Trophoblast cell (in vitro differentiated cells and primary cell): Measurements from ENCODE around the gene RICTOR.

Experiments
- DNase-seq, 2 donors: peaks; one replicate each; pipeline ENCODE4 v3.0.0-alpha.2; 2016
- H2AFZ ChIP-seq: 2 replicates; pipeline ENCODE4 v1.6.1; 2013; ENCODE audit warnings: low read length, moderate library complexity, mild to moderate bottlenecking; ENCODE audit not compliant: insufficient read depth, poor library complexity
- H2AK5ac ChIP-seq: 2 replicates; pipeline ENCODE4 v1.6.1; 2013; ENCODE audit warnings: mild to moderate bottlenecking, low read length
- H2BK120ac ChIP-seq: 2 replicates; pipeline ENCODE4 v1.6.1; 2013; ENCODE audit warnings: low read length, mild to moderate bottlenecking, moderate library complexity; ENCODE audit not compliant: insufficient read depth, poor library complexity
- H2BK12ac ChIP-seq: 2 replicates; pipeline ENCODE4 v1.6.1; 2013; ENCODE audit warnings: mild to moderate bottlenecking, low read length, moderate library complexity
- H2BK5ac ChIP-seq: 2 replicates; pipeline ENCODE4 v1.6.1; 2013; ENCODE audit warnings: low read length, low read depth, moderate library complexity, mild to moderate bottlenecking; ENCODE audit not compliant: poor library complexity
- H3K14ac ChIP-seq: 2 replicates; pipeline ENCODE4 v1.6.1; 2013; ENCODE audit warnings: mild to moderate bottlenecking, low read length
- H3K18ac ChIP-seq: 2 replicates; pipeline ENCODE4 v1.6.1; 2013; ENCODE audit warnings: mild to moderate bottlenecking, low read length
- H3K23ac ChIP-seq: 2 replicates; pipeline ENCODE4 v1.6.1; 2013; ENCODE audit warnings: low read length
- H3K27ac ChIP-seq: 2 replicates; pipeline ENCODE4 v1.5.1; 2013; ENCODE audit warnings: low read depth, mild to moderate bottlenecking, inconsistent platforms, low read length, moderate library complexity
- H3K27me3 ChIP-seq: 2 replicates; pipeline ENCODE4 v1.6.1; 2013; ENCODE audit warnings: inconsistent platforms, mild to moderate bottlenecking, low read length, moderate library complexity; ENCODE audit not compliant: insufficient read depth
- H3K36me3 ChIP-seq, 2 experiments: 1 replicate in 1 of 2; 2 replicates in 1 of 2; pipeline ENCODE4 v1.6.1; 2013; ENCODE audit warnings: low read length in 2 of 2, mild to moderate bottlenecking in 2 of 2, moderate library complexity in 1 of 2; ENCODE audit not compliant: insufficient read depth in 2 of 2, control insufficient read depth in 1 of 2
- H3K4ac ChIP-seq: 2 replicates; pipeline ENCODE4 v1.6.1; 2013; ENCODE audit warnings: low read depth, mild to moderate bottlenecking, low read length, moderate library complexity
- H3K4me1 ChIP-seq, 2 experiments: 1 replicate in 1 of 2; 2 replicates in 1 of 2; pipeline ENCODE4 v1.6.1; 2013; ENCODE audit warnings: low read length in 2 of 2, mild to moderate bottlenecking in 2 of 2, moderate library complexity in 1 of 2; ENCODE audit not compliant: insufficient read depth in 2 of 2, control insufficient read depth in 1 of 2
- H3K4me2 ChIP-seq: 2 replicates; pipeline ENCODE4 v1.6.1; 2013; ENCODE audit warnings: inconsistent platforms, mild to moderate bottlenecking, low read length, moderate library complexity
- H3K4me3 ChIP-seq: 2 replicates; pipeline ENCODE4 v1.5.1; 2013; ENCODE audit warnings: mild to moderate bottlenecking, low read depth, low read length, inconsistent platforms
- H3K79me1 ChIP-seq: one replicate; pipeline ENCODE4 v1.6.1; 2013; ENCODE audit warnings: low read length
- H3K79me2 ChIP-seq: 2 replicates; pipeline ENCODE4 v1.6.1; 2013; ENCODE audit warnings: low read length, mild to moderate bottlenecking; ENCODE audit not compliant: control insufficient read depth, insufficient read depth, poor library complexity
- H3K9ac ChIP-seq: 2 replicates; pipeline ENCODE4 v1.6.1; 2013; ENCODE audit warnings: mild to moderate bottlenecking, low read length
- H3K9me3 ChIP-seq: 2 replicates; pipeline ENCODE4 v1.6.1; 2013; ENCODE audit warnings: low read depth, mild to moderate bottlenecking, control low read depth, inconsistent platforms, low read length; ENCODE audit not compliant: insufficient read depth
- H4K12ac ChIP-seq: 2 replicates; pipeline ENCODE4 v1.6.1; 2013; ENCODE audit warnings: low read depth, mild to moderate bottlenecking, low read length, moderate library complexity
- H4K8ac ChIP-seq: 2 replicates; pipeline ENCODE4 v1.6.1; 2013; ENCODE audit warnings: low read depth, mild to moderate bottlenecking, low read length, moderate library complexity
- H4K91ac ChIP-seq: one replicate; pipeline ENCODE4 v1.6.1; 2013; ENCODE audit warnings: low read depth, mild to moderate bottlenecking, low read length, moderate library complexity
- WGBS: extraction: QIAGEN DNeasy Blood & Tissue Kit; methylation state at CpG from one replicate; pipeline ENCODE4 v1.1.7; 2013; ENCODE audit warnings: missing lambda C conversion rate; ENCODE audit not compliant: insufficient read length, insufficient coverage; ENCODE audit errors: extremely low coverage; 5-methylcytosine and 5-hydroxymethylcytosine counted together

RICTOR gene

GRCh38 chr5:38938424-38938823, 135.8 kb downstream of the RICTOR start:
- H3K27me3 ChIP-seq = no peaks in the 10 kb centered on the region
- no peak overlapping the region for H3K27ac ChIP-seq
- no peak overlapping the region for H3K4ac ChIP-seq
- H3K79me2 ChIP-seq = no peaks in the 10 kb centered on the region
- H2AFZ ChIP-seq = no peak overlapping the region
- H3K9ac ChIP-seq = no peak overlapping the region
- DNase-seq = no peak
- no peak overlapping the region for H3K4me3 ChIP-seq
- no peak overlapping the region for H3K4me2 ChIP-seq
- no peak overlapping the region for H2AK5ac ChIP-seq
- H3K9me3 ChIP-seq = no peaks in the 10 kb centered on the region
- no peaks in the 10 kb centered on the region for H3K4me1 ChIP-seq
- H3K23ac ChIP-seq = no peak overlapping the region
- WGBS = no CpG with 5 or more reads among the region's 1 CpG
- no peak overlapping the region for H4K91ac ChIP-seq
- no peak overlapping the region for H3K14ac ChIP-seq
- no peak overlapping the region for H2BK120ac ChIP-seq
- H4K8ac ChIP-seq = no peak overlapping the region
- H3K79me1 ChIP-seq = no peaks in the 10 kb centered on the region
- H2BK12ac ChIP-seq = no peak overlapping the region
- H2BK5ac ChIP-seq = no peak overlapping the region
- H3K18ac ChIP-seq = no peak overlapping the region
- no peak overlapping the region for H4K12ac ChIP-seq
- H3K36me3 ChIP-seq = peaks cover 9 to 11% of the 10 kb centered on the region in 2 experiments

GRCh38 chr5:38936269-38936668, 137.9 kb downstream of the RICTOR start:
- Histone ChIP-seq H4K8ac (no peak overlapping the region), H2AK5ac (no peak overlapping the region), H3K27ac (no peak overlapping the region), H3K79me2 (no peaks in the 10 kb centered on the region), H3K14ac (no peak overlapping the region), H3K4me2 (no peak overlapping the region), H3K9me3 (peaks cover 1% of the 10 kb centered on the region), H3K27me3 (no peaks in the 10 kb centered on the region), H2AFZ (no peak overlapping the region), H3K9ac (no peak overlapping the region), H3K4me3 (no peak overlapping the region), H3K36me3 (peaks cover 7 to 10% of the 10 kb centered on the region in 2 experiments), H3K4ac (no peak overlapping the region), H4K12ac (no peak overlapping the region), H2BK120ac (no peak overlapping the region), H3K18ac (no peak overlapping the region), H2BK5ac (no peak overlapping the region), H3K23ac (no peak overlapping the region), H3K4me1 (peaks cover 0 to 1% of the 10 kb centered on the region in 2 experiments), H4K91ac (no peak overlapping the region), H3K79me1 (peaks cover under 1% of the 10 kb centered on the region), H2BK12ac (no peak overlapping the region)
- WGBS = no CpG with 5 or more reads among the region's 6 CpGs
- no peak for DNase-seq

DNA sequence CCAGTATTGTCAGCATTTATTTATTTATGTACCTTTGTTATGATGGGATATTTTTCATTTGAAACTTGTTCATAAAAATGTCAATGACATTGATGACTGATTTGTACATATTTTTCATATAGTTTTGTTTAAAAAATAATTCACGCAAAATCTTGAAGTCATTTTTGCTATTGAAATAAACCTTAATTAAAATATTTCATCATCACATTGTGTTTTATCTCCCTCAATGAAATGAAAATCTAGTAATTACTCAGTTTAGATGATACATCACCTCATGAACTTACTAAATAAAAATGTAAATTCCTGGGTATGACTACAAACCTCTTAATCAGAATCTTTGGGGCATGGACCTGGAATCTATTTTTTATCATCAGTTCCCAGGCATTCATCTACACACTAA, 138.8 kb downstream of the RICTOR start:
- Histone ChIP-seq H2AK5ac (no peak overlapping the region), H3K79me2 (no peaks in the 10 kb centered on the region), H2BK120ac (no peak overlapping the region), H3K79me1 (peaks cover 3% of the 10 kb centered on the region), H3K4me3 (no peak overlapping the region), H2BK12ac (no peak overlapping the region), H4K8ac (no peak overlapping the region), H3K4me1 (peaks cover 0 to 3% of the 10 kb centered on the region in 2 experiments), H2BK5ac (no peak overlapping the region), H3K23ac (no peak overlapping the region), H3K4ac (no peak overlapping the region), H3K14ac (no peak overlapping the region), H4K91ac (no peak overlapping the region), H2AFZ (no peak overlapping the region), H3K18ac (no peak overlapping the region), H4K12ac (no peak overlapping the region), H3K27me3 (no peaks in the 10 kb centered on the region), H3K4me2 (no peak overlapping the region), H3K36me3 (peaks cover 8 to 12% of the 10 kb centered on the region in 2 experiments), H3K9me3 (peaks cover 3% of the 10 kb centered on the region), H3K27ac (no peak overlapping the region), H3K9ac (no peak overlapping the region)
- no peak for DNase-seq
- no CpG with 5 or more reads among the region's 1 CpG for WGBS

DNA sequence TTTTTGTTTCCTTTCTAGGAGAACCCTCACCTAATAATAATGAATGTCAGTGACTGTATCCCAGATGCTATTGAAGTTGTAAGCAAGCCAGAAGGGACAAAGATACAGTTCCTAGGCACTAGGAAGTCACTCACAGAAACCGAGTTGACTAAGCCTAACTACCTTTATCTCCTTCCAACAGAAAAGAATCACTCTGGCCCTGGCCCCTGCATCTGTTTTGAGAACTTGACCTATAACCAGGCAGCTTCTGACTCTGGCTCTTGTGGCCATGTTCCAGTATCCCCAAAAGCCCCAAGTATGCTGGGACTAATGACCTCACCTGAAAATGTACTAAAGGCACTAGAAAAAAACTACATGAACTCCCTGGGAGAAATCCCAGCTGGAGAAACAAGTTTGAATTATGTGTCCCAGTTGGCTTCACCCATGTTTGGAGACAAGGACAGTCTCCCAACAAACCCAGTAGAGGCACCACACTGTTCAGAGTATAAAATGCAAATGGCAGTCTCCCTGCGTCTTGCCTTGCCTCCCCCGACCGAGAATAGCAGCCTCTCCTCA, 141.3 kb downstream of the RICTOR start:
- Histone ChIP-seq H3K79me1 (peaks cover 3% of the 10 kb centered on the region), H3K9ac (no peak overlapping the region), H3K23ac (no peak overlapping the region), H3K36me3 (peaks cover 8 to 14% of the 10 kb centered on the region in 2 experiments), H3K4me3 (no peak overlapping the region), H3K18ac (no peak overlapping the region), H3K79me2 (no peaks in the 10 kb centered on the region), H3K9me3 (peaks cover 3% of the 10 kb centered on the region), H3K27me3 (no peaks in the 10 kb centered on the region), H3K4me1 (peaks cover 0 to 3% of the 10 kb centered on the region in 2 experiments), H4K8ac (no peak overlapping the region), H2AK5ac (no peak overlapping the region), H2BK120ac (no peak overlapping the region), H2AFZ (no peak overlapping the region), H3K4me2 (no peak overlapping the region), H3K27ac (no peak overlapping the region), H3K4ac (no peak overlapping the region), H2BK12ac (no peak overlapping the region), H3K14ac (no peak overlapping the region), H4K12ac (no peak overlapping the region), H4K91ac (no peak overlapping the region), H2BK5ac (no peak overlapping the region)
- no CpG with 5 or more reads among the region's 4 CpGs for WGBS
- no peak for DNase-seq
